ENCODE data around the gene FABP3. TPM values are rescaled to one million over a fixed set of nuclear protein-coding genes. Genes with fewer than 3 reads are reported as not detected.
A peak's percentile ranks its signal among the peaks of the same experiment; 100 is the strongest.

FABP3 gene
- total RNA-seq, 2 donors from 2014 or later, result 19.2 to 28.6 TPM

DNA sequence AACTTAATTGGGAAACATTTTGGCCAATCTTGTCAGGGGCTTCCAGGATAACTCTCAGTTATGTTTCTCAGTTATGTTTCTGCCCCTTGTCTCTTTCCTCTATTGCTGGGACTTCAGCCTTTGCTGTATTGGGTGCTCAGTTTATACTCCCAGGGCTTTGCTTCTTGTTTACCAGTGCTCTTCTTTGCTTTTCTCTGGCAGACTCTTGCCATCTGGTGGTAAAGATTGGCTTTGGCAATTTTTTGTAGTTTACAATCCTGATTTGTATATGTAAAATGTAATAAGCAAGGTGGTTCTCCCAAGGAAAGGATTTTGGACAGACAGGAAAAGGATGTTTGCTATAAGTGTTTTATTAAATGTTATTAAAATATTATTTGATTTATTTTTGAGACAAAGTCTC lies 37.9 kb downstream of the FABP3 start:
- no peak for DNase-seq (ENCODE audit: low spot score)
- Histone ChIP-seq H3K27me3 (replicated peaks; ENCODE audit: insufficient read depth) (no peaks in the 10 kb centered on the region), H3K36me3 (peaks cover 4% of the 10 kb centered on the region), H3K4me3 (no peak overlapping the region), H3K4me1 (ENCODE audit: control insufficient read depth in 1 of 2, low read depth in 2 of 2) (no peaks in the 10 kb centered on the region), H3K27ac (no peak overlapping the region), H3K9me3 (no peaks in the 10 kb centered on the region)
- TF ChIP-seq, protein P1, sequence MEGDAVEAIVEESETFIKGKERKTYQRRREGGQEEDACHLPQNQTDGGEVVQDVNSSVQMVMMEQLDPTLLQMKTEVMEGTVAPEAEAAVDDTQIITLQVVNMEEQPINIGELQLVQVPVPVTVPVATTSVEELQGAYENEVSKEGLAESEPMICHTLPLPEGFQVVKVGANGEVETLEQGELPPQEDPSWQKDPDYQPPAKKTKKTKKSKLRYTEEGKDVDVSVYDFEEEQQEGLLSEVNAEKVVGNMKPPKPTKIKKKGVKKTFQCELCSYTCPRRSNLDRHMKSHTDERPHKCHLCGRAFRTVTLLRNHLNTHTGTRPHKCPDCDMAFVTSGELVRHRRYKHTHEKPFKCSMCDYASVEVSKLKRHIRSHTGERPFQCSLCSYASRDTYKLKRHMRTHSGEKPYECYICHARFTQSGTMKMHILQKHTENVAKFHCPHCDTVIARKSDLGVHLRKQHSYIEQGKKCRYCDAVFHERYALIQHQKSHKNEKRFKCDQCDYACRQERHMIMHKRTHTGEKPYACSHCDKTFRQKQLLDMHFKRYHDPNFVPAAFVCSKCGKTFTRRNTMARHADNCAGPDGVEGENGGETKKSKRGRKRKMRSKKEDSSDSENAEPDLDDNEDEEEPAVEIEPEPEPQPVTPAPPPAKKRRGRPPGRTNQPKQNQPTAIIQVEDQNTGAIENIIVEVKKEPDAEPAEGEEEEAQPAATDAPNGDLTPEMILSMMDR (IDR thresholded peaks at IDR 0.05), result peak; percentile 19
- no peak for ATAC-seq (ENCODE audit: insufficient number of reproducible peaks, low FRiP score, low read depth)

DNA sequence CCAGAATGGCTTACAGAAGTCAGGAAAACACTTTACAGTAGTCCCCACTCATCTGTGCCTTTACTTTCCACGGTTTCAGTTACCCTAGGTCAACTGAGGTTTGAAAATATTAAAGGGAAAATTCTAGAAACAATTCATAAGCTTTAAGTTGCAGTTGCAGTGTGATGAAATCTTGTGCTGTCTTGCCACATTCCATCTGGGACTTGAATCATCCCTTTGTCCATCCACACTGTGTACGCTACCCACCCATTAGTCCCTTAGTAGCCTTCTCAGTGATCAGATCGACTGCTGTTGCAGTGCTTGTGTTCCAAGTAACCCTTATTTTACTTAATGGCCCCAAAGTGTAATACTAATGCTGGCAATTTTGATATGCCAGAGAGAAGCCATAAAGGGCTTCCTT lies 45.5 kb downstream of the FABP3 start:
- H3K27ac ChIP-seq, result no peak overlapping the region
- TF ChIP-seq, protein P1 (IDR thresholded peaks at IDR 0.05), result no peak

DNA sequence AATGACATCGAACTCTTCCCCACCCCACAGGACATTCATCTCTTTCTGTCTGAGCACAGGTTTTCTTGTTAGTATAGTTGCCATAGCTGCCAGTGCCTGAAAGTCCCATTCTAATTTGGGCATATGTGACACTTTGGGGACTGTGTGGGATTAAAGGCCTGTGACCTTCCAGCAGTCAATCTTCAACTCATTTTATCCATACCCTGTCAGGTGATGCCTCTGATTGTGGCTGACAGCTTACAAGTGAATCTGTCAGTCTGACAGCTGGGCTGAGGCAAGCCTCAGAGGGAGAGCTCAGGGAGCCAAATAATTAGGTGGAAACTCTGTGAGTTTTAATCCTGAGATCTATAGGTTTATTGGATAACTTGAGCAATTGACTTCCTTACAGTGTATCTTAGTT lies 46.4 kb downstream of the FABP3 start:
- Histone ChIP-seq H3K27ac (no peak overlapping the region), H3K9me3 (no peaks in the 10 kb centered on the region), H3K27me3 (replicated peaks; ENCODE audit: insufficient read depth) (no peaks in the 10 kb centered on the region), H3K36me3 (peaks cover 1% of the 10 kb centered on the region), H3K4me1 (ENCODE audit: control insufficient read depth in 1 of 2, low read depth in 2 of 2) (no peaks in the 10 kb centered on the region), H3K4me3 (no peak overlapping the region)
- TF ChIP-seq, protein P1 (IDR thresholded peaks at IDR 0.05), result no peak
- DNase-seq (ENCODE audit: low spot score), result no peak
- no peak for ATAC-seq (ENCODE audit: insufficient number of reproducible peaks, low FRiP score, low read depth)

More for the DNA sequence above, 45.5 kb downstream of the FABP3 start:
- Histone ChIP-seq H3K9me3 (no peaks in the 10 kb centered on the region), H3K27me3 (replicated peaks; ENCODE audit: insufficient read depth) (no peaks in the 10 kb centered on the region), H3K36me3 (peaks cover 4% of the 10 kb centered on the region), H3K4me1 (ENCODE audit: control insufficient read depth in 1 of 2, low read depth in 2 of 2) (no peaks in the 10 kb centered on the region), H3K4me3 (no peak overlapping the region)
- DNase-seq (ENCODE audit: low spot score), result no peak
- ATAC-seq (ENCODE audit: insufficient number of reproducible peaks, low FRiP score, low read depth), result no peak

DNA sequence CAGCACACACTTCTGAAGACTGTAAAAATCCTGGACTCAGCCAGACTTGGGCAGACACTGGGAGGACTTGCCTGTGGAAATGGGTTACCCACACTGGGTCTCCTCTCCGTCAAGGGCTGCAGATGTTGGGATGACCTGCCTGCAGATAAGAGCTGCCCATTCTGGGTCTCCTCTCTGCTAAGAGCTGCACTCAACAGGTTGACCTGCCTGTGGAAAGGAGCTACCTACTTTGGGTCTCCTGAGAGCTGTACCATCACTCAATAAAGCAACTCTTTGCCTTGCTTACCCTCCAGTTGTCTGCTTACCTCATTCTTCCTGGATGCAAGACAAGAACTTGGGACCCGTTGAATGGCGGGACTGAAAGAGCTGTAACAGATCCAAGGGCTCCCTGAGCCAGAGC lies 47.9 kb downstream of the FABP3 start:
- Histone ChIP-seq H3K9me3 (no peaks in the 10 kb centered on the region), H3K27ac (no peak overlapping the region), H3K36me3 (peaks cover 8% of the 10 kb centered on the region), H3K27me3 (replicated peaks; ENCODE audit: insufficient read depth) (no peaks in the 10 kb centered on the region), H3K4me1 (ENCODE audit: control insufficient read depth in 1 of 2, low read depth in 2 of 2) (no peaks in the 10 kb centered on the region), H3K4me3 (no peak overlapping the region)
- DNase-seq (ENCODE audit: low spot score) (no peak), ATAC-seq (ENCODE audit: insufficient number of reproducible peaks, low FRiP score, low read depth) (no peak)
- TF ChIP-seq, protein P1 (IDR thresholded peaks at IDR 0.05), result no peak

DNA sequence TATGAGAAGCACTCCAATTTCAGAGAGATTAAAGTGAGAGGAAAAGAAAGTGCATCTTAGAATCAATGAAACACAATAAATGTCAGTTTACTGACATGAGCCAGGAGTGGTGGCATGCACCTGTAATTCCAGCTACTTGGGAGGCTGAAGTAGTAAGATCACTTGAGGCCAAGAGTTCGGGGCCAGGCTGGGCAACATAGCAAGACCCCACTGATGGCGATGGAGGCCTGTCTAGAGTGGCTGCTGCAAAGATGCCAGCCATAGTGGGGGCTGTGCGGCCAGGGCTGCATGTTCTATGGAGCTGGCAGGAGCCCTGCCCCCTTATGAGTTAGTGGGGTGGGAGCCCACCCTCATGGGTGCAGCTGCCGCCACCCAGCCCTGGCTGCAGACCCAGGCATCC lies 48.8 kb downstream of the FABP3 start:
- Histone ChIP-seq H3K4me1 (ENCODE audit: control insufficient read depth in 1 of 2, low read depth in 2 of 2) (no peaks in the 10 kb centered on the region), H3K27me3 (replicated peaks; ENCODE audit: insufficient read depth) (no peaks in the 10 kb centered on the region), H3K9me3 (no peaks in the 10 kb centered on the region), H3K36me3 (peaks cover 8% of the 10 kb centered on the region), H3K4me3 (no peak overlapping the region), H3K27ac (no peak overlapping the region)
- TF ChIP-seq, protein P1 (IDR thresholded peaks at IDR 0.05), result no peak
- no peak for DNase-seq (ENCODE audit: low spot score)
- no peak for ATAC-seq (ENCODE audit: insufficient number of reproducible peaks, low FRiP score, low read depth)
